ENCODE measurements around the gene GMPR. TPM values are rescaled to one million over a fixed set of nuclear protein-coding genes. Genes with fewer than 3 reads are reported as not detected.

The GMPR gene
- polyA plus RNA-seq, 3 donors from 2014 or later = 2.5 to 7.0 (median 2.7) TPM

DNA sequence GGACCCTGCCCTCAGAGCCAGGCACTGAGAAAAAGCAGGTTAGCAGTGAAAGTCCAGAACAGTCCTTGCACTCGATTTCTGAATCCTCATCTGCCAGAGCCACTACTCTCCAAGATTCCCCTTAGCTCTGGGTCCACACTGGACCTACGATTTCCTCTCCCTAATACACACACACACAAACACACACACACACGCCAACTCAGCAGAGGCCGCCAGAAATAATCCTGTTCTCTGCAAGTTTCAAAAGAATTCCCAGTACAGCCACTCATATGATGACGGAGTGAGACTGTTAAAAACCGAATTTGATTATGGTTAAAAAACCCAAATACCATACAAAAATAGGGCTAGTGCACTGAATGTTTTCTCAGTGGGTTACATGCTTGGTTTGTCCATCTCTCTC is 90.8 kb downstream of the GMPR start:
- H3K27me3 Mint-ChIP-seq (ENCODE audit: low read depth in 3 of 3) = peaks cover 2 to 5% (median 4%) of the 10 kb centered on the region in 3 donors
- no peaks in the 10 kb centered on the region for H3K9me3 Mint-ChIP-seq
- peaks cover 6 to 17% (median 12%) of the 10 kb centered on the region in 3 donors for H3K36me3 Mint-ChIP-seq
- DNase-seq = no peak
- H3K27ac Mint-ChIP-seq = peak overlapping the region in 1 of 6 donors; percentile 51
- peaks cover 10 to 14% of the 10 kb centered on the region in 2 donors for H3K4me1 Mint-ChIP-seq
- H3K4me3 Mint-ChIP-seq = no peak overlapping the region

DNA sequence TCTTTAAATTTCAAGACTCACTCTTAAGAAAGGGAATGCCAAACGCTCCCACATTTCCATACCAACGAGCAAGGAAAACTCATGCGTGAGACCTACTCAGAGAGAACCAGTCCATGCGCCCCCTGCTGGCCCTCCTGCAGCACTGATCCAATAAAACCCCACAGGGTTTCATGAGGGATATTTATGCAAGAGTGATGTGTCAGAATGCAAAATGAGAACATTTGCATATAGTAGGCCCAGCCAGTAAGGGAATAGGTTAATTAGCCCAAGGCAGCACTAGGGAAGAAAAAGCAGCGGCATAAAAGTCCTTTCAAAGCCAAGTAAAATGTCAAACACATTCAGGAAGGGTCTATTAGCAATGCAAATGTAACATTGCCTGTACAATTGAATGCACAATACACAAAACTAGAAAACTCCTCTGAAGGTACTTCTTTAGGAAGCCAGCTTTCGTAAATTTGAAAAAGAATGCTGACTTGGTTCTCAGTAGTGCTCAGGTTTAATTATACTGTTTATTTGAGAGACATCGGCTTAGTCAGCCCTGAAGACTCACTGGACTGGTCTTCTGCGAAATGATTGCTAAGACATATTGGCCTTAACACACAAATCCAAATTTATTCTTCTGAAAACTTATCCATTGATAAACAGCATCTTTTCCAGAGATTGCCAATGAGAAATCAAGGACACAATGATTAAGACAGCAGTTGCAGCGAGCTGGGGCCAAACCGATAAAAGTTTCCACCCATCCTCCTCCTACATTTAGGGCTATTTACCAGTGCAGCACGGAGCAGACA is 93.2 kb downstream of the GMPR start:
- Mint-ChIP-seq H3K27me3 (ENCODE audit: low read depth in 3 of 3) (peaks cover 1 to 5% (median 2%) of the 10 kb centered on the region in 3 donors), H3K9me3 (no peaks in the 10 kb centered on the region), H3K4me3 (no peak overlapping the region), H3K27ac (no peak overlapping the region), H3K36me3 (peaks cover 6 to 10% (median 9%) of the 10 kb centered on the region in 3 donors), H3K4me1 (no peaks in the 10 kb centered on the region)
- DNase-seq = peak; percentile 49 to 64 (median 59)

DNA sequence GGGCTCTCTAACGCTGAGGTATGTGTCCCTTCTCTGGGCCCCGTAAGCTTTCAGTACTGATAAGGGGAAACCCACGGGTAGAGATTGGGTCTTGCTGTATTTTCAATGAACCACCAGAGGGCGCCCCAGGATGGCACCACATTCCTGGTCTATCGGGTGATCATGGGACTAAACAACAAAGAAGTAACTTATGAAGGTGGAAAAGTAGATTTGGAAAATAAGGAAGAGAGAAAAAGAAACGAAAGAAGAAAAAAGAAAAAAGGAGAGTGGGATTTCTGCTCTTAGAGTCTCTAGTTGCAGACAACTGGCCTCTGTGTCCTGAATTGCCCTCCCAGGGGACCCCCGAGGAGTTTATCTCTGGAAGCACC is 93.8 kb downstream of the GMPR start:
- peak; percentile 68 to 77 (median 71) for DNase-seq
- no peaks in the 10 kb centered on the region for H3K9me3 Mint-ChIP-seq
- no peak overlapping the region for H3K4me3 Mint-ChIP-seq
- no peaks in the 10 kb centered on the region for H3K4me1 Mint-ChIP-seq
- peaks cover 6 to 10% (median 9%) of the 10 kb centered on the region in 3 donors for H3K36me3 Mint-ChIP-seq
- no peak overlapping the region for H3K27ac Mint-ChIP-seq
- H3K27me3 Mint-ChIP-seq (ENCODE audit: low read depth in 3 of 3) = peaks cover 1 to 2% (median 2%) of the 10 kb centered on the region in 3 donors

DNA sequence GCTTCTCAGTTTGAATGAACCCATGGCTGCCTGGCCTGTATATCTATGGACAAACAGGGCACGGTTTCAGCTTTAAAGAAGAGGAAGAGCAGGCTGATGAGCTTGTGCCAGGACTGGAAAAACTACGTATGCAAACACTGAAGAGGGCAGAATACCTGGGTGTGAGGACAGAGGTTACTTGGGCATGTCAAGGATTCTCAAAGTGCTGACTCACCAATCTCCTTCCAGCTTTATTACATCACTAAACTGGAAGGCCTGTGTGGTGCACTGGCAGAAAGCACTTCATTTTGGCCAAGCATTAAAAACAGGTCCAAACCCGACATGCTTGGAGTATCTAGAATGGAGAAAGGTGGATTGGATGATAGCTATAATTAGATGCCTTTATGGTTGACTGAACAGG is 95.2 kb downstream of the GMPR start:
- Mint-ChIP-seq H3K27ac (peak overlapping the region in 1 of 6 donors; percentile 21), H3K9me3 (no peaks in the 10 kb centered on the region), H3K4me3 (no peak overlapping the region), H3K4me1 (no peaks in the 10 kb centered on the region), H3K36me3 (peaks cover 5 to 10% (median 6%) of the 10 kb centered on the region in 3 donors), H3K27me3 (ENCODE audit: low read depth in 3 of 3) (peaks cover 1 to 2% (median 2%) of the 10 kb centered on the region in 3 donors)
- DNase-seq = no peak

DNA sequence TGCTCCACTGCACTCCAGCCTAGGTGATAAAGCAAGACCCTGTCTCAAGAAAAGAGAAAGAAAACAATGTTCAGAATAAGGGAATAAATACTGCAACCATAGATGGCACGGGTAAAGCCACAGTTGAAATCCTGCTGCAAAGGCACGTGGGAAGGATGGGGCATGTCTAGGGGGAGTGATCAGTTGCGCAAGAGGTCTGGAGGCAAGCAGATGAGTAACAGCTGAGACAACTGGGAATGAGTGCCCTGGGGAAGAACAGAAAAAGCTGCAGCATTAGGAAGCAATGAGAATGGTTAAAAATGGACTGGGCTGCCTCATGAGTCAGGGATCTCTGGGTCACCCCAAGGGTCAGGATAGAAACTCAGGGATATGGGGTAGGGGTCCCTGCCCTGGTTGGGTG is 96.3 kb downstream of the GMPR start:
- no peak for DNase-seq
- Mint-ChIP-seq H3K27ac (peak overlapping the region in 1 of 6 donors; percentile 3), H3K4me3 (no peak overlapping the region), H3K9me3 (no peaks in the 10 kb centered on the region), H3K36me3 (peaks cover 0 to under 1% (median under 1%) of the 10 kb centered on the region in 3 donors), H3K4me1 (no peaks in the 10 kb centered on the region), H3K27me3 (ENCODE audit: low read depth in 3 of 3) (peaks cover 0 to 2% (median 2%) of the 10 kb centered on the region in 3 donors)

DNA sequence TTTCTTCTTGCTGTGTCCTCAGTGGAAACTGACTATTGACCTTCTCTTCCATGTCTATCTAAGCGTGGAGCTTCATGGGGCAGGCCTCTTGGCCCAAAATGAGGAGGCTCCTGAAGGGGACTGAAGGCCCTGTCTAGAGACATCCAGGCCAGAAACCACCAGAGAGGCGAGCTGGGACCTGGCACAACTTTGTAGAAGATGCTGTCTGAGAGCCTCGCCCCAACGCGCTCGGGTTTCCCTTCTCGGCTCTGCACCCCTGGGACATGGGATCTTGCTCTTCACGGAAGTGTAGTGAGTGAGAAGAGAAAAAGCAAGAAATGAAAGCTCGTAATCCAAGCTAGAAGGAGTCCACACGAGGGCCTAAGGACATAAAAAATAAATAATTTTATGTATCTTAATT is 96.8 kb downstream of the GMPR start:
- Mint-ChIP-seq H3K36me3 (no peaks in the 10 kb centered on the region), H3K4me1 (no peaks in the 10 kb centered on the region), H3K9me3 (no peaks in the 10 kb centered on the region), H3K4me3 (no peak overlapping the region), H3K27ac (no peak overlapping the region), H3K27me3 (ENCODE audit: low read depth in 3 of 3) (peaks cover 0 to 2% (median 0%) of the 10 kb centered on the region in 3 donors)
- DNase-seq = no peak

DNA sequence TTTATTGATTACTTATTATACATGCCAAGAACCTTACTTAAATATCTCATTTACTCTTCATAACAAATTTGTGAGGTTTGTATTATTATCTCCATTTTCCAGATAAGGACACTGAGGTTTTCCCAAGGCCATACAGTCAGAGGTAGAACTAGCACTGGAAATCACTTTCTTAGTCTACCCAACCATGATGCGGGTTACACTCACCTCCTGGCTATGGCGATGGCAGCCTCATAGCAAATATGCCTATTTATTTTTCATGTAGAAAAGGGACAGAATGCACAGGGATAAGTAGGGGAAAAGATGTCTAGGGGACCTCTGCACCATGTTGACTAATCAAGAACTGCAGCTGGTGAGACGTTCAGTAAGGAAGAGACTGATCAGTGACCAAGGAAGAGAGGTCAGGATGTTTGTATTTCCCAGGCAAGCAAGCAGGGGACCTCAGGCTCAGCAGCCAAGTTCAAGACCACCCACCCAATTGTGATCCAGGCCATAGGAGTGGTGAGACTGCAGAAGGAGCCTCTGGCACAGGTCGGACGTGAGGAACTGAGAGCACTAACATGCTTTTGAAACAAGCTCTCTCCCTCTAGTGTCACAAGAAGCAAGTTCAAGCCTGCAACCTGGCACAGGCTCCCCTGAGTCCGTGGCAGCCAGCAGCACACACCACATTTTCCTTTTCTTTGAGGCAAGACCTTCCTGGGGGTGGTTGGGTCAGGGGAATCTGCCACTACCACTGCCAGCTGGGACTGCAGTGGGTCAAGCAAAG is 97.8 kb downstream of the GMPR start:
- Mint-ChIP-seq H3K9me3 (no peaks in the 10 kb centered on the region), H3K4me1 (no peaks in the 10 kb centered on the region), H3K27me3 (ENCODE audit: low read depth in 3 of 3) (peaks cover 0 to 2% (median 0%) of the 10 kb centered on the region in 3 donors), H3K27ac (no peak overlapping the region), H3K36me3 (peaks cover 0 to 2% (median 0%) of the 10 kb centered on the region in 3 donors), H3K4me3 (no peak overlapping the region)
- DNase-seq = no peak

DNA sequence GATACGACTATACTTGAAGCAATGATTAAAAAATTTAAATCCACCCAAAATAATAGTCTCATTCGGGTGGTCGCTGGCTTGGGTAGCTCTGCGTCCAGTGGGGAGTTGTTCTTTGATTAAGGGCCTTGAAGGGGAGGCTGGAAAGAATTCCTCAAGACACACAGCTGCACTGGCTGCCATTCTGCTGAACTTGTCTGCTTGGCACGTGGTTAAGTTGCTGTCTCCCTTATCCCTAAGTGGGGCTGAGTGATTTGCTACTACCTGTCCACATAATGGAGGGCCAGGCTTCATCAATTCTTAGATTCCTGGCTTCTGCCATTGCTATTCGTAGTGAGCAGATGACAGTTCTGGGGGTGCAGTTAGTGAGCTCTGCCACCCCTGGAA is 98.5 kb downstream of the GMPR start:
- Mint-ChIP-seq H3K4me3 (no peak overlapping the region), H3K36me3 (peaks cover 0 to 2% (median 0%) of the 10 kb centered on the region in 3 donors), H3K27ac (no peak overlapping the region), H3K9me3 (no peaks in the 10 kb centered on the region), H3K27me3 (ENCODE audit: low read depth in 3 of 3) (peaks cover 0 to 2% (median 0%) of the 10 kb centered on the region in 3 donors), H3K4me1 (no peaks in the 10 kb centered on the region)
- DNase-seq = no peak

DNA sequence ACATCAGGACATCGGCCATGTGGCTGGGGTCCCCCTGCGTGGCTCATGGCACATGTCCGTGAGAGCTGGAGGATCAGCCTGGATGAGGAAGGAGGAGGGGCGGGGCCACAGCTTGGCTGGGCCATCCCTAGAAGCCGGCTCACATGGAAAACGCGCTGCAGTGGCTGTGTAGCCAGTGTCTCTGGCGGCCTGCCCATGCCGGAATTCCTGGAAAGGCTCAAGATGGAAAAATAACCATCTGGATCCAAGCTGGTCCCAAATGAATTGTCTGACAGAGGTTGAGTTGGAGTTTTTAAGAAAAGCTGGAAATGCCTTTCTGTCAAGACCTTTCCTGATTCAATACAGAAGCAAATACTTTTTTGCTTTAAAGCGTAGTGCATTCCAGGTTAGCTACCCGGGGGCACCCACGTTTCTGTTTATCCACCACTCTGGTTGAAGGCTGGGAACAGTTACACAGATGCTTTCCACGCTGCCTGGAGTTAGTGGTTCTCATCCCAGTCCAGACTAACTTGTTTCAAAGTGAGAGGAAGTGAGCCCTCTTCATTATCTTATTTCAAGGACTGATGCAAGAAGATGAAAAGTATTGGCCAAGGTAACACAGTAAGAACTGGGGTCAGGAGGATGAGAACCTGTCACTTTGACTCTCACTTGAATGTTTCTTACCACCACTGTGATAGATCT is 99.0 kb downstream of the GMPR start:
- Mint-ChIP-seq H3K27me3 (ENCODE audit: low read depth in 3 of 3) (peaks cover 0 to 2% (median 0%) of the 10 kb centered on the region in 3 donors), H3K27ac (no peak overlapping the region), H3K36me3 (peaks cover 0 to 2% (median 0%) of the 10 kb centered on the region in 3 donors), H3K4me3 (no peak overlapping the region), H3K9me3 (no peaks in the 10 kb centered on the region), H3K4me1 (no peaks in the 10 kb centered on the region)
- no peak for DNase-seq

DNA sequence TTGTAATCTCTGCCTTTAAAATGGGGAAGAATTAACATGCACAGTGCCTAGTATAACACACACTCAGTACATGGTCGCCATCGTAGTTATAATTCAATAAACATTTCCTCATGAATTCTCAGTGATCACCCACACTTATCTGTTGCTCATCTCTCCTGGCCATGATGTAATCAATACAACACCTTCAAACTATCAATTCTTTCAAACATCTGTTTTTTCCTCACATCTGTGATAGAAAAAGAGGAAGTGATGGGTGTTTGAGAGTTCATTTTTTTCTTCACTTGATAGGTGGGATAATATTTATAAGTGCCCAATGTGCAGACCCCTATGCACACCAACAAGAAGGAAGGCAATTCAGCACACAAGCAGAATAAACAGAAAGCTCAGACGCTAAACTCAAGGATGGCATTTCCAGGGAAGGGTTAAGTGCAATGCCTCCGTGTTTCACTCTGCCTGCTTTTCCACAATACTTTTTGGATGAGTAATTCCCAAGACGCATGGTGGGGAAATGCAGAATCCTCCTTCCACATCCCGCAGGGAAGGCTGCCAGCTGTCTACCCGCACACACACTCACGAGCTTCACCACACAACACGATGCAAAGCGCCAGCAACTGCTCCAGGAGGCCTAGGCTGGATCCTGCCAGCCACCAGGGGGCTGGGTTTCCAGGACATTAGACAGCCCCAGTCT is 100.3 kb downstream of the GMPR start:
- DNase-seq = no peak
- Mint-ChIP-seq H3K27me3 (ENCODE audit: low read depth in 3 of 3) (peaks cover 0 to 2% (median 0%) of the 10 kb centered on the region in 3 donors), H3K4me1 (no peaks in the 10 kb centered on the region), H3K9me3 (no peaks in the 10 kb centered on the region), H3K4me3 (no peak overlapping the region), H3K27ac (no peak overlapping the region), H3K36me3 (peaks cover 0 to 2% (median 0%) of the 10 kb centered on the region in 3 donors)

DNA sequence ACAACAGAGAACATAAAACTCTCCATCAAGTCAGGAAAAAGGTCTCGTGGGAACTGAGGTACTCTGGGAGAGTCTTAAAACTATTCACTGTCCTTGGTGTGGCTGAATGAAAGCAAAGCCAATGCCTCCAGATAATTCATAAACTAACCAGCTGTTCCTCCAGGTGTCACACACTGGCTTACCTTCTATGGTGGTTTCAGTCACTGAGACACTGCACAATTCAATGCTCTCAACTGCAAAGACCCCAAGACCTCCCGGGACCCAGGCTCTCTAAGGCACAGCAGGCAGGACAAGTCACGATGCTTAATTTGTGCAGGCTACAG is 100.8 kb downstream of the GMPR start:
- H3K27ac Mint-ChIP-seq = no peak overlapping the region
- no peak overlapping the region for H3K4me3 Mint-ChIP-seq
- no peak for DNase-seq
- peaks cover 0 to 4% (median 0%) of the 10 kb centered on the region in 3 donors for H3K27me3 Mint-ChIP-seq (ENCODE audit: low read depth in 3 of 3)
- no peaks in the 10 kb centered on the region for H3K4me1 Mint-ChIP-seq
- no peaks in the 10 kb centered on the region for H3K9me3 Mint-ChIP-seq
- H3K36me3 Mint-ChIP-seq = peaks cover 0 to 2% (median 0%) of the 10 kb centered on the region in 3 donors

DNA sequence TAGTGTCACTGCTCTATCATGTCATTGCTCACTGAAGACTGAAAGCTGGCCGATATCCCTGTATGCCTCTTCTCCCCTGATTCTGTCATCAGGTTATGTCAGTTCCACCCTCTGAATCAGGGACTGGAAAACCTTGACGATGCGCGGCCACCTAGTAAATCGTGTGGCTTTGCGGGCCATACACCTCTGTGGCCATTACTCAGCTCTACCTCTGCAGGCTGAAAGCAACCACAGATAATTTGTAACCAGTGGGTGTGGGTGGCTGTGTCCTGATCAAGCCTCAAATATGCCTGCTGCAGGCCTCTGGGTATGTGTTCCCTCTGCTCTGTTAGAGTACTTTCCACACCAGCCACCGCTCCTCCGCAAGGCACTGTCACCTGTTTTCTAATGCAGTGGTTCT is 105.2 kb downstream of the GMPR start:
- H3K9me3 Mint-ChIP-seq = no peaks in the 10 kb centered on the region
- no peak overlapping the region for H3K4me3 Mint-ChIP-seq
- peaks cover 0 to 2% (median 1%) of the 10 kb centered on the region in 3 donors for H3K27me3 Mint-ChIP-seq (ENCODE audit: low read depth in 3 of 3)
- no peaks in the 10 kb centered on the region for H3K4me1 Mint-ChIP-seq
- no peak overlapping the region for H3K27ac Mint-ChIP-seq
- H3K36me3 Mint-ChIP-seq = peaks cover 0 to 9% (median 2%) of the 10 kb centered on the region in 3 donors
- no peak for DNase-seq

DNA sequence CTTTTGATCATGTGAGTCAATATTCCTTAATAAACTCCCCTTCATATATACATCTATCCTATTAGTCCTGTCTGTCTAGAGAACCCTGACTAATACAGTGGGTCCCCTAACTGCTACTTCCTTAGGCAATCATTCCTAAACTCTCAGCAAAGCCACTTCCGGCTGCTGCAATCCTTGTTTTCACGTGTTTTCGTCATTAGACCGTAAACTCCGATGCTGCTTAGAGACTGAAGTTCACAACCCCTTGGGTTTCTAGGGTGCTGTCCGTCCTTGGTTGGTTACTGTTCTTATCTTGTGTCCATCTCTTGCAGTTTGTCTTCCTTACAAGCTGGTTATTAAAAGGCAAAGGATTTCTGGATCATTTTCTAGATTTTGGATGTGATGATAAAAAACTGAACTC is 106.4 kb downstream of the GMPR start:
- DNase-seq = no peak
- Mint-ChIP-seq H3K4me3 (no peak overlapping the region), H3K36me3 (peaks cover 0 to 13% (median 2%) of the 10 kb centered on the region in 3 donors), H3K27ac (peak overlapping the region in 1 of 6 donors; percentile 58), H3K27me3 (ENCODE audit: low read depth in 3 of 3) (peaks cover 0 to 2% (median 1%) of the 10 kb centered on the region in 3 donors), H3K9me3 (no peaks in the 10 kb centered on the region), H3K4me1 (no peaks in the 10 kb centered on the region)
